CD4-positive, alpha-beta T cell (primary cell): ENCODE data around the gene CDH4. TPM values are rescaled to one million over a fixed set of nuclear protein-coding genes. Genes with fewer than 3 reads are reported as not detected.

Experiments used
- ATAC-seq: fragments of 200-7000 bp; cut with Tn5 transposase; one replicate; pipeline ENCODE4 v1.10.0; 2022; ENCODE audit warnings: mild to moderate bottlenecking; ENCODE audit not compliant: poor library complexity
- CTCF ChIA-PET: fragments of 350-600 bp; sonication (Branson Sonifier 250); formaldehyde crosslinking; loops from one replicate; lab custom pipeline; 2021; ENCODE audit warnings: antibody characterized with exemption, inconsistent platforms; lab: Charles Lee
- POLR2A ChIA-PET: fragments of 350-600 bp; sonication (Branson Sonifier 250); formaldehyde crosslinking; loops from one replicate; lab custom pipeline; 2021; ENCODE audit warnings: antibody characterized with exemption, inconsistent platforms; lab: Charles Lee
- DNase-seq, 14 experiments: peaks; one replicate each; pipeline ENCODE4 v3.0.0-alpha.2; 2013 to 2020; ENCODE audit warnings: mixed read lengths in 2 of 14
- H3K27ac ChIP-seq, 2 donors: one replicate each; pipeline versions ENCODE4 v1.5.1 to v1.7.0; 2013; ENCODE audit warnings: low read length in 2 of 2, low read depth in 1 of 2, mild to moderate bottlenecking in 1 of 2
- H3K27me3 ChIP-seq, 2 experiments: 1 replicate in 1 of 2; 2 replicates in 1 of 2; pipeline versions ENCODE4 v1.6.1 to v1.7.0; 2013; ENCODE audit warnings: low read length in 2 of 2, control low read depth in 1 of 2, mild to moderate bottlenecking in 1 of 2, moderate library complexity in 1 of 2; ENCODE audit not compliant: insufficient read depth in 2 of 2, control insufficient read depth in 1 of 2
- H3K36me3 ChIP-seq: one replicate; pipeline ENCODE4 v1.6.1; 2013; ENCODE audit warnings: low read length, control low read depth; ENCODE audit not compliant: insufficient read depth
- H3K4me1 ChIP-seq: one replicate; pipeline ENCODE4 v1.6.1; 2013; ENCODE audit warnings: low read length, control low read depth; ENCODE audit not compliant: insufficient read depth
- H3K4me3 ChIP-seq: one replicate; pipeline ENCODE4 v1.5.1; 2013; ENCODE audit warnings: mild to moderate bottlenecking, low read length, moderate library complexity
- H3K9me3 ChIP-seq, 2 experiments: 1 replicate in 1 of 2; 2 replicates in 1 of 2; pipeline versions ENCODE4 v1.6.1 to v1.7.0; 2013; ENCODE audit warnings: low read length in 2 of 2, mild to moderate bottlenecking in 2 of 2, control low read depth in 1 of 2, moderate library complexity in 1 of 2; ENCODE audit not compliant: control insufficient read depth in 1 of 2, insufficient read depth in 1 of 2
- H3K27ac Mint-ChIP-seq: one replicate; pipeline ENCODE4 v1.8.0; 2020; ENCODE audit warnings: mixed read lengths
- H3K27me3 Mint-ChIP-seq: one replicate; pipeline ENCODE4 v1.8.0; 2021; ENCODE audit warnings: mixed read lengths
- H3K36me3 Mint-ChIP-seq: one replicate; pipeline ENCODE4 v1.8.0; 2021; ENCODE audit warnings: low read depth, mixed read lengths
- H3K4me1 Mint-ChIP-seq: one replicate; pipeline ENCODE4 v1.8.0; 2021; ENCODE audit warnings: low read depth, mixed read lengths
- H3K4me3 Mint-ChIP-seq: one replicate; pipeline ENCODE4 v1.8.0; 2020; ENCODE audit warnings: mild to moderate bottlenecking, mixed read lengths
- H3K9me3 Mint-ChIP-seq: one replicate; pipeline ENCODE4 v1.8.0; 2020; ENCODE audit warnings: mixed read lengths
- intact Hi-C, 2 experiments: fragments of 100-400 bp; cut with DNase I in 1 of 2; cut with micrococcal nuclease in 1 of 2; formaldehyde crosslinking; loops; one replicate each; pipeline versions ENCODE4 v1.15.1 to v1.9.0; 2023 to 2025; cut with DNase I, micrococcal nuclease
- total RNA-seq, 174 experiments: library from RNA in 2 of 174; stranded (reverse) in 2 of 174; gene quantifications; one replicate each; pipeline ENCODE4 v1.2.3 and lab custom pipeline; 2021 to 2026
- TF ChIP-seq, protein P1 (sequence below): fragments of 200-600 bp; IDR thresholded peaks from one replicate; pipeline ENCODE4 v1.8.0; 2022; ENCODE audit warnings: antibody characterized with exemption, mild to moderate bottlenecking

Gene CDH4
- total RNA-seq, 2 experiments from 2014 or later, result 0.11 TPM

DNA sequence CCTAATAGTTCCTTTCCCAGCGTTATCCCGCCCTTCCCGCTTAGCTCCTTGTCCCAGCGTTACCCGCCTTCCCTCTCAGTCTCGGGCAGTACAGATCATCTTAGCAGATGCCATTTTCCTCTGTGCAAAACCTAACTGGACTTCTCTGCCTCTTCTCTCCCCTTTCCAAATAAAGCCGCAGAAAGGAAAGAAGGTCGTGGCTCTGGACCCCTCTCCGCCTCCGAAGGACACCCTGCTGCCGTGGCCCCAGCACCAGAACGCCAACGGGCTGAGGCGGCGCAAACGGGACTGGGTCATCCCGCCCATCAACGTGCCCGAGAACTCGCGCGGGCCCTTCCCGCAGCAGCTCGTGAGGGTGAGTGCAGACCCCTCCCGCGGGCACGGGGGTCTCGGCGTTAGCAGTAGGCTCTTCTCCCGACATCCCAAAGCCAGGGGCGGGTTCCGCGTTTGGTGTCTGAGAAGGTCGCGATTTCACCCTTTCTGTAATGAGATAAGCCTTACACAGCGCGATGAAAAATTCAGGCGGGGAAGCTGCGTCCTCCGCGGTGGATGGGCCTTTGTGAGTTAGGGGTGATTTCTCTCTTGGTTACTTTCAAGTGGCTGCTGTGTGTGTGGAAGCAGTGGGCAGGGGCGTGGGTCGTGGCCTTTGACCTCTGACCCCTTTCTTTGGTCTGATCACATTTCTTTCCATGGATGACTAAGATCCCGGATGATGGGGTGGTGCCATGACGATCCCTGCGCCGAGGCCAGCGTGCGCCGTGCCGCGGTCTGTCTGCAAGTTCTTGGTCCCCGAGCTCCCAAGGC lies 521.0 kb downstream of the CDH4 start:
- POLR2A ChIA-PET, result no interaction called here
- no peaks in the 10 kb centered on the region for H3K27me3 ChIP-seq
- intact Hi-C loops, result no loop called here
- Mint-ChIP-seq H3K27me3 (no peaks in the 10 kb centered on the region), H3K4me3 (no peak overlapping the region), H3K4me1 (no peaks in the 10 kb centered on the region), H3K9me3 (no peaks in the 10 kb centered on the region), H3K27ac (no peak overlapping the region), H3K36me3 (no peaks in the 10 kb centered on the region)
- no peak for ATAC-seq
- H3K27ac ChIP-seq, result no peak overlapping the region
- H3K4me1 ChIP-seq, result no peaks in the 10 kb centered on the region
- H3K36me3 ChIP-seq, result no peaks in the 10 kb centered on the region
- no peak overlapping the region for H3K4me3 ChIP-seq
- TF ChIP-seq, protein P1, sequence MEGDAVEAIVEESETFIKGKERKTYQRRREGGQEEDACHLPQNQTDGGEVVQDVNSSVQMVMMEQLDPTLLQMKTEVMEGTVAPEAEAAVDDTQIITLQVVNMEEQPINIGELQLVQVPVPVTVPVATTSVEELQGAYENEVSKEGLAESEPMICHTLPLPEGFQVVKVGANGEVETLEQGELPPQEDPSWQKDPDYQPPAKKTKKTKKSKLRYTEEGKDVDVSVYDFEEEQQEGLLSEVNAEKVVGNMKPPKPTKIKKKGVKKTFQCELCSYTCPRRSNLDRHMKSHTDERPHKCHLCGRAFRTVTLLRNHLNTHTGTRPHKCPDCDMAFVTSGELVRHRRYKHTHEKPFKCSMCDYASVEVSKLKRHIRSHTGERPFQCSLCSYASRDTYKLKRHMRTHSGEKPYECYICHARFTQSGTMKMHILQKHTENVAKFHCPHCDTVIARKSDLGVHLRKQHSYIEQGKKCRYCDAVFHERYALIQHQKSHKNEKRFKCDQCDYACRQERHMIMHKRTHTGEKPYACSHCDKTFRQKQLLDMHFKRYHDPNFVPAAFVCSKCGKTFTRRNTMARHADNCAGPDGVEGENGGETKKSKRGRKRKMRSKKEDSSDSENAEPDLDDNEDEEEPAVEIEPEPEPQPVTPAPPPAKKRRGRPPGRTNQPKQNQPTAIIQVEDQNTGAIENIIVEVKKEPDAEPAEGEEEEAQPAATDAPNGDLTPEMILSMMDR, result no peak
- CTCF ChIA-PET, result no interaction called here
- H3K9me3 ChIP-seq, result peaks cover 0 to 19% of the 10 kb centered on the region in 2 experiments
- DNase-seq, result no peak

DNA sequence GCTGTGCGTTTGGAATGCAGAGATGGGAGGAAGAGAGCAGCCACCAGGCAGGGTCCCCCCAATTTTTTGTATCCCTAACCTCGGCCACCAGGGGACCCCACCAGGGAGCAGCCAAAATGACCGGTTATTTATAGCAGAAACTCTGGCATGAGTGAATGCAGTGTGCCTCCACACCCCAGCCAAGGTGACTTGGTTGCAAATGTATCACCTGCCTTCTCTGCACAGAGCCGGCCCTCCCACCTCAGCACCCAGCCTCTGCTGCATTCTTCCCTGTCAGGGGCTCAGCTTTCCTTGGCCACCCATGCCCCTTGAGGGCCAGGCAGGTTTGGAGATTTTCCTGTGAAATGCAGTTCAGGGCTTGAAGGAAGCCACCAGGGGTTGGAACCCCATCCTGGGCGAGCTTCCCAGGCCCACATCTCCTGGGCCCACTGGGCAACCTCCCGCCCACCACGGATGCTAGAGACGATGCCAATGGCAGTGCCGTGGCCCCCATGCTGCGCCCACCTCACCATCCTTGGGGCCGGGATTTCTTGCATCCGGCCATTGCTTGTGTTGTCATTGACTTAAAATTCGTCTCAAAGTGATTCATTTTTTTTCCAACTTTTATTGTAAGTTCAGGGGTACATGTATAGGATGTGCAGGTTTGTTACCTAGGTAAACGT lies 522.0 kb downstream of the CDH4 start:
- Mint-ChIP-seq H3K9me3 (no peaks in the 10 kb centered on the region), H3K4me3 (no peak overlapping the region), H3K36me3 (no peaks in the 10 kb centered on the region), H3K27ac (no peak overlapping the region), H3K4me1 (no peaks in the 10 kb centered on the region), H3K27me3 (no peaks in the 10 kb centered on the region)
- H3K9me3 ChIP-seq, result peaks cover 0 to 19% of the 10 kb centered on the region in 2 experiments
- H3K4me3 ChIP-seq, result no peak overlapping the region
- no peak overlapping the region for H3K27ac ChIP-seq
- ChIA-PET CTCF (no interaction called here), POLR2A (no interaction called here)
- no peak for DNase-seq
- ATAC-seq, result no peak
- no peaks in the 10 kb centered on the region for H3K36me3 ChIP-seq
- H3K27me3 ChIP-seq, result no peaks in the 10 kb centered on the region
- intact Hi-C loops, result no loop called here
- no peaks in the 10 kb centered on the region for H3K4me1 ChIP-seq
- TF ChIP-seq, protein P1, result no peak

DNA sequence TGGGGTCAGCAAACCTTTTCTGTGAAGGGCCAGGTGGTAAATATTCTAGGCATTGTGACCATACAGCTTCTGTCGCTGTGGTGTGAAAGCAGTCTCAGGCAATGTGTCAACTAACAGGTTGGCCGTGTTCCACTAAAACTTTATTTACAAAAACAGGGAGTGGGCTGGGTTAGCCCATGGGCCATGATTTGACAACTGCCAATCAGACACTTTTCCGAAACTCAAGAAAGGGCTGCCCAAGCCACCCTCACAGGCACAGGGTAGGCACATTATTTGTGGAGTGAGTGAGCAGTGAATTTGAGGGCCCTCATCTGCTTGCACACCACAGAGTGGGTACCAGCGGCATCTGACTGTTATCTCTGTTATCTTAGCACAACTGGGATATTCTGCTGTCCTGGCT lies 523.4 kb downstream of the CDH4 start:
- CTCF ChIA-PET, result no interaction called here
- POLR2A ChIA-PET, result no interaction called here
- Histone ChIP-seq H3K9me3 (peaks cover 0 to 27% of the 10 kb centered on the region in 2 experiments), H3K36me3 (no peaks in the 10 kb centered on the region), H3K4me3 (no peak overlapping the region), H3K27ac (no peak overlapping the region), H3K27me3 (no peaks in the 10 kb centered on the region), H3K4me1 (no peaks in the 10 kb centered on the region)
- Mint-ChIP-seq H3K36me3 (no peaks in the 10 kb centered on the region), H3K27me3 (no peaks in the 10 kb centered on the region), H3K4me1 (no peaks in the 10 kb centered on the region), H3K9me3 (peaks cover under 1% of the 10 kb centered on the region), H3K4me3 (no peak overlapping the region), H3K27ac (no peak overlapping the region)
- TF ChIP-seq, protein P1, result no peak
- intact Hi-C loops, result no loop called here
- ATAC-seq (no peak), DNase-seq (no peak)
